Activated T-cell treated with anti-CD3 and anti-CD28 coated beads for 48 hours (primary cell): Measurements from ENCODE around the gene MYH15.

Experiments
- DNase-seq: peaks from one replicate; pipeline ENCODE4 v3.0.0-alpha.2; 2020; ENCODE audit warnings: low read depth

Gene MYH15

GRCh38 chr3:108471426-108471825 is 39.0 kb downstream of the MYH15 start:
- no peak for DNase-seq

- DNase-seq: no peak
Observed at GRCh38 chr3:108469126-108469525, 41.3 kb downstream of the MYH15 start.

DNA sequence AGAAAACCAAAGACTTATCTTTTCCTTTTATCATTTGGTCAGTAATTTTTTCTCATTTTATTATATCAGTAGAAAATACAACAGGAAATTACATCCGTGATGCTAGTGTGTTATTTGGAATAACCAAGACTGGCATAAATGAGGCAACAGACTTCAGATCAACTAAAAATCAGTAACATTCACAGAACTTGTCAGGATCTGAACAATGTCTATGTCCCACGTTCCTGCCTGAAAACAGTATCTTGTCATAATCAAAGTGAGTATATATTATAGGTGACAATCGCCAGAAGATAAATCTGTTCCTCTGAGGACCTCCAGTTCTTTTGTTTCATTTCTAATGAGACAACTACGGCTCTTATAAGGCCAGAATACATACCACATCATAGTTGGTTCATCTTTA is 41.8 kb downstream of the MYH15 start:
- DNase-seq: no peak

GRCh38 chr3:108462899-108463298 is 47.5 kb downstream of the MYH15 start:
- no peak for DNase-seq

DNA sequence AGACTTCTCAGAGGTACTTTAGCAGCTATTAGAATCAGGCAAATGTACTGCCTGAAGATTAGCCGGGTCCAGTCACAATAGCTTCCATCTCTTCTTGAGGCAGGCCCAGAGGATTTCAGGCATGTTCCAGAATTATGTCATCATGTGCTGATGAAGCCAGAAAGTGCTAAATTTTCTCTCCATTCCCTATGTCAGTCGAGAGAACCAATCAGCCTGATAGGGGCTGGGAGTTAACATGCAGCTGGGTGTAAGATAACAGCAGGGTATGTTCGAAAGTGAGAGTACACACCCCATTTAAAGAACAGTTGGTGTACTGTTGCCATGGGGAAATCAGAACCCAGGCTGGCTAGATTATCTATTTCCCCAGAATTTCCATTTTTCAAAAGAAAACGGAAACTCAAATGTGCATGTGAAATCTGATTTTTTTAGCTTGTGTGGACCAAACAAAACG is 48.7 kb downstream of the MYH15 start:
- DNase-seq: no peak

DNA sequence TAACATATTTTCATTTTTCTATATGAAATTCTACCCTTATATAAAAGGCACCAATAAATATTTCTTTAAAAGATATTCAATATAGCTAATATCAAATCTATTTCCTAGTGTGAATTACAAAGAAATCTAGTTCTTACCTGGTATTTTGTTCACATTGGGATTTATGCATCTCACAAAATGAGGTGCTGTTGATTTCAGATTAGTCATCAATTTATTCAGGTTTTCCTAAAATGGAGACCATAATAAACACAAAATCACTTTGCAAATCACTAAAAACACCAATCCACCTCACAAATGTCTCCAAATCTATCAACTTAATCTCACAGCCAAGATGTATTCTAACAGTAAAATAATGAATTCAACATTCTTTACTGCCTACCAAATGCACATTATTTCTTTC is 51.2 kb downstream of the MYH15 start:
- DNase-seq: no peak

DNA sequence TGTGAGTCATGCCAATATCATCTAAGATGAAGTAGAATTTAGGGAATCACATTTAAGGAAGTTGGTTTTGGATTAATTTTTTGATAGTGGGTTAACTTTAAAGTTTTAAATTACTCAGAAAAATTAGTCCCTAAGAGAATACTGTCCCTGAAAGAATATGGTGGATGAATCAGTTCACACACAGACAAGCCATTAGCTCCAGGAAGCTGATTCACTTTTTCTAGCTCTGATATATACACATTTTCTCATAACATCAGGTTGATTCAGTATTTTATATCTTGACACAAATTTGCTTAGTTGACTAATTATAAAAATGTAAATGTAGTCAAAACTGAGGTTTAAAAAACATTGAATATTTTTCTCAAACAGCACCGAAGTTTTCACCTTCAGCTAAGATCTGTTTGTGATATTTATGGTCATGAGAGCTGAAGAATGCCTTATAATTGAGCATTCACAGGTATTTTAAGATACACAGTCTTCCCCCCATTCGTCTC is 55.1 kb downstream of the MYH15 start:
- no peak for DNase-seq

GRCh38 chr3:108453565-108453964 is 56.8 kb downstream of the MYH15 start:
- no peak for DNase-seq

GRCh38 chr3:108450444-108450843 is 60.0 kb downstream of the MYH15 start:
- no peak for DNase-seq

DNA sequence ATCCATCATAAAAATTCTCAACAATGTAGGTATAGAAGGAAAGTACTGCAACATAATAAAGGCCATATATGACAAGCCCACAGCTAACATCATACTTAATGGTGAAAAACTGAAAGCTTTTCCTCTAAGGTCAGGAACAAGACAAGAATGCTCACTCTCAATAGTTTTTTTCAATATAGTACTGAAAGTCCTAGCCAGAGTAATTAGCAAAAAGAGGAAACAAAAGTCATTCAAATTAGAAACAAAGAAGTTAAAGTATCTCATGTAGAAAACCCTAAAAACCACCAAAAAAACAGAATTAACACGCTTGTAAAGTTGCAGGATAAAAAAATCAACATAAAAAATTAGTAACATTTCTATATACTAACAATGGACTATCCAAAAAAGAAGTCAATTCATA is 61.8 kb downstream of the MYH15 start:
- no peak for DNase-seq

DNA sequence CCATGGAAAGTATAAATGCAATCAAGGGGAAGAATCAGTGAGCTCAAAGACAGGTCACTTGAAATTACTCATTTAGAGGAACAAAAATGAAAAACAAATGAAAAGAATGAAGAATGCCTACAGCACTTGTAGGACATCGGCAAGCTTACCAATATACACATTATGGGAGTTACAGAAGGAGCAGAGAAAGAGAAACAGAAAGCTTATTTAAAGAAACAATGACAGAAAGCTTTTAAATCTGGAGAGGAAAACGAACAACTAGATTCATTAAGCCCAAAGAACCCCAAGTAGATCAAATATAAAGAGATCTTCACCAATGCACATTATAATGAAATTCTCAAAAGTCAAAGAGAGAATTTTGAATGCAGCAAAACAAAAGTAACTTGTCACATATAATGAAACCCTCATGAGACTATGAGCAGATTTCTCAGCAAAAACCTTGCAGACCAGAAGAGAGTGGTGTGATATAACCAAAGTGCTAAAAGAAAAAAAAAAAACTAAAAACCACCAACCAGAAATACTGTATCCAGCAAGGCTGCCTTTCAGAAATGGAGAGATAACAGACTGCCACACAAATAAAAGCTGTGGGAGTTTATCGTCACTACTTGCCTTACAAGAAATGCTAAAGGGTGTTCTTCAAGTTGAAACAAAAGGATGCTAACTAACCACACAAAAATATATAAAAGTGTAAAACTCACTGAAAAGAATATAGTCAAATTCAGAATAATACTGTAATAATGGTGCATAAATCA is 63.1 kb downstream of the MYH15 start:
- no peak for DNase-seq

DNA sequence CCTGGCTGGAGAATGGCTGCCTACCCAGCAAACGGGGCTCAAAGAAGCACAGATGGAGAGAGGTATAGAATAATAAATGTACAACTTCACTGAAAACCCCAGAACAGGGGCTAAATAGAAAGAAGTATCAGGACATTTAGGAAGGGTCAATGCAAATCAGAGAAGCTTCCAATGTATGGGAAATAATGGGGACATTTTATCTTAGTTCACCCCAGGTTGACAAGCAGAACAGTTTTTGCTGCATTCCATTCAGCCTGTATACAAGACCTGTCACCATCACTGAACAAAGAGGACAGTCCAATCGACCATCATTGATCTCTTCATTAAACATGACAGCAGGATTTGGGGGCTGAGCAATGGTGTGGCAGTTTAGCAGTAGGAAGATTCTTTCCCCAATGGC is 68.1 kb downstream of the MYH15 start:
- DNase-seq: no peak

- no peak for DNase-seq
Observed at GRCh38 chr3:108441518-108441917, 68.9 kb downstream of the MYH15 start.

DNA sequence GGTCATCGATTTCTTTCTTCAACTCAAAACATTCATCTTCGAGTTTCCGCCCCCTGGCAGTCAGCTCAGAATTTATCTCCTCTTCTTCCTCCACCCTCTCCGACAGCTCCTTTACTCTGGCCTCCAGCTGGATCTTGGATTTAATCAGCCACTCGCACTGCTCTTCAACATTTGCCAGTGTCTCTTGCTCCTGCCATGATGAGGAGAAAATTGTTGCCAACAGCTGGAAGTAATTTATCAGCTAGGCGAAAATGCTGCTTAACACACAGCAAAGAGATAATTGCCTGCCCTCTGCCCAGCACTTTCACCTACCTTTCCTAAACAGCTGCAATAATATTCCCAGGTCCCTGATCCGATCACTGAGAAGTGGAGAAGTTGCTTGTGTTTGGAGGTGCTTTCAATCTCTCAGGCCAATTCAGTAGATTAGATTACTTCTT is 69.3 kb downstream of the MYH15 start:
- DNase-seq: no peak

DNA sequence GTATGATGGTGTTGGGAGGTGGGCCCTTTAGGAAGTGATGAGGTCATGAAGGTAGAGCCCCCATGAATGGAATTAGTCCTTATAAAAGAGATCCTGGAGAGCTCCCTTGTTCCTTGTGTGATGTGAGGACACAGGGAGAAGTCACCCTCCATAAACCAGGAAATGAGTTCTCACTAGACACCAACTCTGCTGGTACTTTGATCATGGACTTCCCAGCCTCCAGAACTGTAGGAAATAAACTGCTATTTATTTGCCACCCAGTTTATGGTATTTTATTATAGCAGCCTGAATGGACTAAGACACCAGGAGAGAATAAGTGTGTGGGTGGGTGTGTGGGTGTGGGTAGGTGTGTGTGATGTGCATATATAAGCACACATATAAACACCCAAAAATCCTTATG is 71.9 kb downstream of the MYH15 start:
- DNase-seq: no peak

DNA sequence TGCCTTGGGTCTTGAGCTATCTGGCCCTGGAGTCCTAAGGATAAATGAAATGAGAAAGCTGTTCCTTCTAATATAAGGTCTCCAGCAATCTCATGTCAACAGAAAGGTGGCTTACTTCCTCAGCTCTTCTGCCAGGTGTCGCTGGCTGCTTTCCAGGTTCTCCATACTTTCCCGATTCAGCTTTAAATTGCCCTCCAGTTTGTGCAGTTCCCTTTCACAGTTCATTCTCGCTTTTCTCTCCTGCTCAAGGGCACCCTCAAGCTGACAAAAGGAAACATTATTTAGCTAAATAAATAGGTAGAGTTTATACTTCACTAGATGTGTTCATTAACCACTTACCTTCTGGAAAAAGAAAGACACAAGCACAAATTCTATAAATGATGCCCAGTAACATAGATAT is 73.0 kb downstream of the MYH15 start:
- DNase-seq: no peak

- no peak for DNase-seq
Observed at GRCh38 chr3:108433928-108434327, 76.5 kb downstream of the MYH15 start.

- DNase-seq: no peak
Observed at GRCh38 chr3:108432431-108432830, 78.0 kb downstream of the MYH15 start.

DNA sequence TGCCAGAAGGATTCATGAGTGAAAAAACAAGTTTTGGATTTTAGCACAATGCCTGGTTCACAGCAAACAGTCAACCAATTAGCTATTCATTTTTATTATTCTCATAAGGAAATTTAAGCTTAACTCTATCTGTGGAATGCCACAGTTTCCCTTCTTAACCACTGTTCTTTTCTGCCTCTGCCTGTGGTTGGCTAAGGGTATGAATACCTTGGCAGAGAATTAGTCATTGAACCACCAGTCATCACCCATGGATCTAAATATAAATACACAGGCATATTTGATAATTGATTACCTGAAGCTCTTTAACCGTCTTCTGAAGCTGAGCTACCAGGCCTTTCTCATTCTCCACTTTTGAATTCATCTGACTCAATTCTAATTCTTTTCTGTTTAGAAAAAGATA is 79.9 kb downstream of the MYH15 start:
- DNase-seq: no peak

DNA sequence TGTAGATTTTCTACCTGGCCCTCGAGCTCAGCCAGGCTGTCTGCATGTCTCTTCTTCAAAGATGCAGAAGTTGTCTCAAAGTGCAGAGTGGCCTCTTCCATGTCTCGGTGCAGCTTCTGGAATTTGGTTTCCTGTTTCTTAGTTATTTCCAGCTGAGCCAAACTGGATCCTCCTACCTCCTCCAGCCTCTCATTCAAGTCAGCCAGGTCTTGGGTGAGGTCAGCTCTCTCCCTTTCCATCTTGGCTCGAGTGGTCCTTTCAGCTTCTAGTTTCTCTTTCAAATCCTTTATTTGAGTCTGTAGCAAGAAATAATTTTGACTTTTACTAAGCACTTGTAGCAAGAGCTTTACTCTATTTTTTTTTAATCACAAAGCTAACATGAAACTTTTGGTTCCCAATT is 81.8 kb downstream of the MYH15 start:
- DNase-seq: no peak

- peak; percentile 3 for DNase-seq
Observed at GRCh38 chr3:108420926-108421325, 89.5 kb downstream of the MYH15 start.

- no peak for DNase-seq
Observed at GRCh38 chr3:108416111-108416869, 94.1 kb downstream of the MYH15 start.

DNA sequence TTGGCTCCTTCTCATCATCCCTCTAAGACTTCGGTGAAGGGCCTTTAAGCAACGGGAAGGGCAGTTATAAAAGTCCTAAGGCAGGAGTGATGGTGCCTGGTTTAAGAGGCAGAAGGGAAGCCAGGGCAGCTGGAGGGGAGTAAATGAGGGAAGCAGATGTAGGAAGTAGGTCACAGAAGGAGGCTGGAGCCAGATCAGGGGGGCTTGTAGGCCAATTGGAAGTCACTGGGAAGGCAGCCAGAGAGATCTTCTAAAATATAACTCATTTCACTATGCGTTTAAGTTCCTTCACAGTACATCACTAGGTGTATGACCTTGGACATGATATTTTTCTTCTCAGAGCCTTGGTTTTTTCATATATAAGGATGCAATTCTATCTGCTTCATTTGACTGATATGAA is 94.7 kb downstream of the MYH15 start:
- DNase-seq: no peak
